Hypothalamus (tissue), 51 donors: ENCODE results near the gene SLC26A11.
"Not testable (repeated sequence)": the region's sequence is repeated elsewhere in the genome, so short reads cannot be mapped to it uniquely, and the experiment has no call there.

Experiments used
- DNase-seq, 51 donors: peaks; one replicate each; lab custom pipeline; 2025; lab: John Stamatoyannopoulos, UW

Gene SLC26A11

DNA sequence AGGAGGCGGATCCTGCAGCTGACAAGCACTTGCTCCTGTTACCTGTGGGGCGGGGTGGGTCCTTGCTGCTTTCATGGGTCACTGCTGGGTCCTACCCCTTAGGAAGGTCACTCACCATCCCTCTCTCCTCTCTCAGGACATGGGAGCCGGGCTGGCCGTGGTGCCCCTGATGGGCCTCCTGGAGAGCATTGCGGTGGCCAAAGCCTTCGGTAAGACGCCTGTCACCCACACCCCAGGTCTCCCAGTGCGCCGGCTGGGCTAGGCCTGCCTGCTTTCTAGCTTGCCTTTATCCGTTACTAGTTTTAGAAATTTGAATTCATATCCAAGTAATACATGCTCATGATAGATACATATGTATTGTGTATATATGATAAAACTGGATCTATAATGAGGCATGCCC lies 17.2 kb downstream of the SLC26A11 start:
- DNase-seq, result no peak

DNA sequence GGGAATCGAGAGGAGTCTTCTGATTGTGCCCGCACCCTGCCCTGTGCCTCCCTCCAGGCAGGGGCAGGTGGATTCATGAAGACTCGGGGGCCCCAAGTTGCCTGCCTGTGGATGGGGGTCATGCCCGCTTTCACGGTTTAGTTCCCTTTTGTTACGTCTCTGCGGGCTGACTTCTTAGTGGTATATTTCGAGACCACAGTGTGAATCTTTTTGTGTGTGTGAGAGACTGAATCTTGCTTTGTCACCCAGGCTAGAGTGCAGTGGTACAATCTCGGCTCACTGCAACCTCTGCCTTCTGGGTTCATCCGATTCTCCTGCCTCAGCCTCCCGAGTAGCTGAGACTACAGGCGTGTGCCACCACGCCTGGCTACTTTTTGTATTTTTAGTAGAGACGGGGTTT lies 22.3 kb downstream of the SLC26A11 start:
- no peak for DNase-seq

DNA sequence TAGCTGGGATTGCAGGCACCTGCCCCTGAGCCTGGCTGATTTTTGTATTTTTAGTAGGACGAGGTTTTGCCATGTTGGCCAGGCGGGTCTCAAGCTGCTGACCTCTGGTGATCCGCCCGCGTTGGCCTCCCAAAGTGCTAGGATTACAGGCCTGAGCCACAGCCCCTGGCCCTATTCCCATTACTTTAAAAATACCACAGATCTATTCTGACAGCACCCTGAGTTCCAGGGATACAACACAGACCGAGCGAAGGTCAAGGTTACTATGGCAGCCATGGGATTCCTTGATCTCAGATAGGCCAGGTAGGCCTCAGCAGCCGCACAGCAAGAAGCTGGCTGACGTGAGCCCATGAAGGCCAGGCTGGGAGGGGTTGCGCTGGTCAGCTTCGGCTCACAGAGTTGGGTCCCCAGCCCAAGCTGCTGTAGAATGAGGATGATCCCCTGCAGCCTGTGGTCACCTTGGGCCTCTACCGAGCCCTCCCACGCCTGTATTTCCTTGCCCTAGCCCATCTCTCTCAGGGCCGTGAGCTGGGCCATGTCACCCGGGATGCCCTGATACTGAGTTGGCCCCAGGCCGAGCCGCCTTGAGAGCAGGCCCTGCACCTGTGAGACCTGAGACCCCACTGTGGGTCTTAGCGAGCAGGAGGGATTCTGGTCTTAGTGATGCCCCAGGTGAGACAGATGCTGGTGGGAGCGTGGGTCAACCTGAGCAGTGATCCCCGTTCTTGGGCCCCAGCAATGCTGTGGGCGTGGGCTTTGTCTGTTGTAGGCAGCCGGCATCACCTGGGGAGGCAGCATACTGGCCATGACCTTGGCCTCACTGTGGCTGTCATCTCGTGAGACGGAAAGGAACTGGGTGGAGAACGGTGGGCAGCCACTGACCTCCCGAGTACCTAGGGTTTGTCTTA lies 23.6 kb downstream of the SLC26A11 start:
- no peak for DNase-seq

DNA sequence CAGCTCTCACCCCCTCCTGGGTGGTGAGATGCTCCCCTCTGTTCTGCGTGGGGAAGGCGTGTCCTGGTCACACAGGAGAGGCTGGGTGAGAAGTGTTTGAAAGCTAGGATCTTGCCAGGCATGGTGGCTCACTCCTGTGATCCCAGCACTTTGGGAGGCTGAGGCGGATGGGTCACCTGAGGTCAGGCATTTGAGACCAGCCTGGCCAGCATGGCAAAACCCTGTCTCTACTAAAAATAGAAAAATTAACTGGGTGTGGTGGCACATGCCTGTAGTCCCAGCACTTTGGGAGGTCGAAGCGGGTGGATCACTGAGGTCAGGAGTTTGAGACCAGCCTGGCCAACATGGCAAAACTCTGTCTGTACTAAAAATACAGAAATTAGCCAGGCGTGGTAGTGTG lies 24.2 kb downstream of the SLC26A11 start:
- DNase-seq, result not testable (repeated sequence)

DNA sequence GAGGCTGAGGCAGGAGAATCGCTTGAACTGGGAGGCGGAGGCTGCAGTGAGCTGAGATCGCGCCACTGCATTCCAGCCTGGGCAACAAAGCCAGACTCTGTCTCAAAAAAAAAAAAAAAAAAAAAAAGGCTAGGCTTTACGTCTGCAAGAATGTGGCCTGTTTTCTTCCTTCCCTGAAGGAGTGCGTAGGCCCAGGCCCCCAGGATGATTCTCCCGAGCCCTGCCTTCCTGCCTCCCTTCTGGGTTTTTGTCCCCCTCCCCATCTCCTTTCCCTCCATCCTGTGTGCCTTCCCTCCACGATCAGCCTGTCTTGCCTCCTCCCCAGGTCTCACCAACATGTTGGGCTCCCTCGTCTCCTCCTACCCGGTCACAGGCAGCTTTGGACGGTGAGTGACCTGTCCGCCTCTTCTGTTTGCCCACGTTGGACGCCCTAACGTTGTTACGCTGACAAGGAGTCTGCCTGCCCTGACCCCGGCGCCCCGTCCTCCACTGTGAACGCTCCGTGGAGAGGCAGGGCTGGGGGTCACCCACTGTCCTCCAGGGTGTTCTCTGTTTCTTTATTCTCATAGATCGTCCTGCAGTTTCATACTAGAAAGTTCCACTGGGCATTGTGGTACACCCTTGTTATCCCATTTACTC lies 24.8 kb downstream of the SLC26A11 start:
- no peak for DNase-seq

DNA sequence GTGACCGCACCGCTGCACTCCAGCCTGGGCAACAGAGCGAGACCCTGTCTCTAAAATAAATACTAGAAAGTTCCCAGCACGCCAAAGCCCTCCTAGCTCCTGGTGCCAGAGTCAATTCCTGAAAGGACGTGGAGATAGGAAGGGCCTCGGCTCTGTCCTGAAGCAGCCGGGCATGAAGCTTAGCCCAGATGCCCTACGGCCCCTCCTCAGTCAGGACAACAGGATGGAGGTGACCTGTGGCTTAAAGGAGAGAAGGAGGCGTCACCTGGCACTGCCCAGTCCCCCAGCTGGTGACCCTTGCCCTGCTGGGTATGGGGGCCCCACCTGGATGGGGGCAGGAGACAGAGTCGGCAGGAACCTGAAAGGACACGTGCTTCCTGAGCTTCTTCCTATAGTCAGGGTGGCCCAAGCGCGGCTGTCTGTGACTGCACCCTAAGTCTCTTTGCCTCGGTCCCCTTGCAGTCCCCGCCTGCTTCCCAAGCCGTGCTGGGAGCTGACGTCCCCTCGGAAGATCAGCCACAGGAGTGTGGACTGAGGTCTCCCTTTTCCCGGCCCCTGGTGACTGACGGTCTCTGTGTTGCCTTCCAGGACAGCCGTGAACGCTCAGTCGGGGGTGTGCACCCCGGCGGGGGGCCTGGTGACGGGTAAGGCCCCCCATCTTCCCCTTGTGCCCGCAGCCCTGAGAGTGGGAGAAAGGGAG lies 25.5 kb downstream of the SLC26A11 start:
- DNase-seq, result no peak

DNA sequence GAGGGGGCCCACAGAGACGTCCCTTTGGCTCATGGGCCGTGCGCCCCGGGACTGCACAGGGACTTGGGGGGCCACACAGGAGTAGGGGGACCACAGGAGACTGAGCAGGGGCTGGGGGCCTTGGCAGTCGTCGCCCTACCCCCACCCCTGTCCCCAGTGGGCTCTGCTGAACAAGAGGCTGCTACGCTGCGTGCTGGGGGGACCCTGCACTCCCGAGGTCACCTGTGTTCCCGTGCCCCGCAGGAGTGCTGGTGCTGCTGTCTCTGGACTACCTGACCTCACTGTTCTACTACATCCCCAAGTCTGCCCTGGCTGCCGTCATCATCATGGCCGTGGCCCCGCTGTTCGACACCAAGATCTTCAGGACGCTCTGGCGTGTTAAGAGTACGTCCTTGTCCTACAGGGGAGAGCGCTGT lies 26.0 kb downstream of the SLC26A11 start:
- DNase-seq, result no peak

DNA sequence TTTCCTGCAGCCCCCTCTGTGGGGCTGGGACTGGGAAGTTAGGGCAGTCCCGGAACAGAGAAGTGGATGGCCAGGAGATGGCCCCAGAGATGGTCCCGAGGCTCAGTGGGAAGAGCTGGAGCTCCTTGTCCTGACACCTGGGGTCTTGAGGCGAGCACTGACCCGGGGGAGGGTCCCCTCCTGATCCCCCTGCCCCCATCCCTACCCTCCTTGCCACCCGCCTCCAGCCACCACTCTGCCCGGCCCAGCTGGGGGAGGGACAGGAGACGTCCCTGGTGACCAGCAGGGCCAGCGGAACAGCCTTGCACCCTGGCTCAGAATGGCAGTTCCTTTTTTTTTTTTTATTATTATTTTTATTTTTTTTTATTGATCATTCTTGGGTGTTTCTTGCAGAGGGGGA lies 26.5 kb downstream of the SLC26A11 start:
- DNase-seq, result no peak

DNA sequence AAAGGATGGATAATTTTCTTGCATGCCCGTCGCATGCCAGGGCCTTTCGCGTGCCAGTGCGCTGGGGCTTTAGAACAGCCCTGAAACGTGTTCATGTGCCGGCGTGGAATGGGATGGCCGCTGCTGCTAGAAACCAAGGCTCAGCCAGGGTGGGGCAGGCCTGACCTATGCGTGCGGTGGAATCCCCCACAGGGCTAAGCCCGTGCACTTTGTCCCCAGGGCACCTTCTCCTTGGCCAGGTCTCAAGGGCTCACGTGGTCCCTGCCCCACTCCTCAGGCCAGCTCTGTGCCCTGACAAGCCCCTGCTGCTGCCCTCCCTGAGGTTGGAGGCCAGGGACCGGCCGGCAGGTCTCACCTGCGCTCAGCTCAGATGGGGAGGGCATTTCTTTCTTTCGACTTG lies 27.3 kb downstream of the SLC26A11 start:
- no peak for DNase-seq

DNA sequence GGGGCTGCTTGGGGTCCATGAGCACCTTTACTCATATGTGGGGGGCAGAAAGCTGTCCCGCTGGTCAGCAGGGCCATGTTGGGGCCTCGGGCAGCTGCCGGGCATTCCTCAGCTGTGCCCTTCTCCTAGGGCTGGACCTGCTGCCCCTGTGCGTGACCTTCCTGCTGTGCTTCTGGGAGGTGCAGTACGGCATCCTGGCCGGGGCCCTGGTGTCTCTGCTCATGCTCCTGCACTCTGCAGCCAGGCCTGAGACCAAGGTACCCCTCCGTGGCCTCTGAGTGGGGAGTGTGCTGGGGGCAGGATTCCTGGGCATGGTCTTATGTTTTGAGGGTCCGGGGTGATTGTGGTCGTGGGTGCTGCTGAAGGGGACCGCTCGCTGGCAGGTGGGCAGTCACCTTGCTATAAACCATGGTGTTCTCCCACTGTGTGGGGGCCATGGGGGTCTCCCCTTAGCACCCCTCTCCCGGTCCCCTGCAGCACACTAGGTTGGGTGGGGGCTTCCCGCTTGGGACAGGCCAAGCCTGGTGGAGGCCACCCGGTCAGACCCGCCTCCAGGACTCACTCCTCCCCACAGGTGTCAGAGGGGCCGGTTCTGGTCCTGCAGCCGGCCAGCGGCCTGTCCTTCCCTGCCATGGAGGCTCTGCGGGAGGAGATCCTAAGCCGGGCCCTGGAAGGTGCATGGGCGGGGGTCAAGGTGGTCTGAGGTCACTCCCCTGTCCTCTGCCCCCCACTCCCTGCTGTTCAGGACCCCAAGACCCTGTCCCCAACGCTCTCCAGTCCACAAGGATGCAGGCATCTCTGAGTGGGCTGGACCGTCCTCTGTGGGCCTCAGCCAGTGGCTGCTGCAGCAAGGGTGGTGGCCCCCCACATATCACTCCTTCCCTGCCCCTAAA lies 28.0 kb downstream of the SLC26A11 start:
- no peak for DNase-seq

DNA sequence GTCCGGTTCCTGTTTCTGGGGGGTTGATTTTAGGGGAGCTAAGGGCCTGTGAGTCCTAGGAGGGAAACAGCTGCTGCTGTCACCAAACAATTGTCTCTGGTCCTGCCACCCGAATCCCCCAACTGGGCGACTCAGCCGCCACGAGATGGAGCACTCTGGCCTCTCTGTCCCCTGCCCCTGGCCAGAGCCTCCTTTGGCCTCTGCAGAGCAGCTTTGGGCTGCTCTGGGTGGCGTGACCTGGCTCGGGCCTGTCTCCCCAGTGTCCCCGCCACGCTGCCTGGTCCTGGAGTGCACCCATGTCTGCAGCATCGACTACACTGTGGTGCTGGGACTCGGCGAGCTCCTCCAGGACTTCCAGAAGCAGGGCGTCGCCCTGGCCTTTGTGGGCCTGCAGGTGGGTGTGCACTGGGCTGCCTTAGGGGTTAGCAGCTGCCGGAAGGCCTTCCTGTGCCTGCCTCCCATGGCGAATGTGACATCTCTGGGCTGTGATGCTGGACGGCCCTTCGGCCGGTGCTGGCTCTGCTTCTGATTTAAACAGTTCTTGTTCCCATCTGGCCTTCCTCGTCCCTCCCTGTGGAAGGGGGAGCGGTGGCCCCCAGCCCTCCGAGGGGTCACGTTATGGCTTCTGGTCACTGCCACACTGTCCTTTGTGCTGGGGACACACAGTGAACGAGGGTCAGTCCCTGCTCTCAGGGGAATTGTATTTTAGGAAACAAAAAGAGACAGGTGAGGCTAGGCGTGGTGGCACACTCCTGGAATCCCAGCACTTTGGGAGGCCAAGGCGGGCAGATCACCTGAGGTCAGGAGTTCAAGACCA lies 28.9 kb downstream of the SLC26A11 start:
- DNase-seq, result no peak

DNA sequence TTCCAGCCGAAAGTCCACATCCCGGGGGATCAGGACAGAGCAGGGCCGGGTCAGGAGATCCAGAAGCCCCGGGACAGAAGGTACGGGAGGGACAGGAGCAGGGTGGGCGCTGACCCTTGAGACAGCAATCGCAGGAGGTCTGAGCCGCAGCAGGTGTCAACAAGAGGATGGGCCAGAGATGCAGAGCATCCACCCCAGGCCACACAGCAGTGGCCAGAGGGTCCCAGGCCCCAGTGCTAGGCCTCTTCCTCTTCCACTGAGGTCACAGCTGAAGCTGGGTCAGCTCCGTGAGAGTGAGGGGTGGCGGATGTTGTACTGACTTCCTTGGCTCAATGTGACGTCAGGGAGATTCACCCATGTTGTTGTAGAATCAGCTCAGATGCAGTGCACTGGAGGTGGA lies 31.7 kb downstream of the SLC26A11 start:
- no peak for DNase-seq

DNA sequence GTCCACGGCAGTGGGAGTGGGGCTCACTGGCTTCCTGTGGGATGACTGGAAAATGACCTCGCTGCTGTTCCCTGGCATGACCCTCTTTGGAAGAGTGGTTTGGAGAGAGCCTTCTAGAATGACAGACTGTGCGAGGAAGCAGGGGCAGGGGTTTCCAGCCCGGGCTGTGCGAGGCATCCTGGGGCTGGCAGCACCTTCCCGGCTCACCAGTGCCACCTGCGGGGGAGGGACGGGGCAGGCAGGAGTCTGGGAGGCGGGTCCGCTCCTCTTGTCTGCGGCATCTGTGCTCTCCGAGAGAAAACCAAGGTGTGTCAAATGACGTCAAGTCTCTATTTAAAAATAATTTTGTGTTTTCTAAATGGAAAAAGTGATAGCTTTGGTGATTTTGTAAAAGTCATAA lies 32.6 kb downstream of the SLC26A11 start:
- peak in 4 of 51 donors; percentile 6 to 20 (median 17) for DNase-seq

DNA sequence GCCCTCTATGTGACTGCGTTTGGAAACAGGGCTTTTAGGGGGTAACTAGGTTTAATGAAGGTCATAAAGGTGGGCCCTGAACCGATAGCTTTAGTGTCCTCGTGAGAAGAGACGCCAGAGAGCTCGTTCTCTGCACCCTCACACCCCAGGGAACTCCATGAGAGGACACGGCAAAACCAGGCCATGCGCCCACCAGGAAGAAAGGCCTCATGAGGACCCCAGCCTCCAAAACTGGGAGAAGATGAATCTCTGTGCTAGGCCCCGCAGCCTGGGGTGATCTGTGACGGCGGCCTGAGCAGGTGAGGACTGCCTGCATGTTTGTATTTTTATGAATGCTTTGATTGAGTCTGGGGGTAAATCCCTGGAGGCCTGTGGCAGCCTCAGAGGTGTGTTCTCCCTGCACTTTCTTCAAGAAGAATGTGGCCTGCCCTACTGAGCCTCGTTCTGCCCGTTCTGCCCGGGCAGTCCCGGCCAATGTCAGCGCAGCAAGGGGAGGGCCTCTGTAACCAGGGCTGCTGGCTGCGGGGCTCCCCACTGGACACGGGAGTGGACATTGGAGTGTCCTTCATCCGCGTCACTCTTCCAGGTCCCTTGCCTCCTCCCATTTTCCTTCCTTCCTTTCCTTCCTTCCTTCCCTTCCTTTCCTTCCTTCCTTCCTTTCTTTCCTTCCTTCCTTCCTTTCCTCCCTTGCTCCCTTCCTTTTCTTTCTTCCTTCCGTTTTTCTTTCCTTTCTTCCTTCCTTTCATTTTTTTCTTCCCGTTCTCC lies 33.6 kb downstream of the SLC26A11 start:
- no peak for DNase-seq

DNA sequence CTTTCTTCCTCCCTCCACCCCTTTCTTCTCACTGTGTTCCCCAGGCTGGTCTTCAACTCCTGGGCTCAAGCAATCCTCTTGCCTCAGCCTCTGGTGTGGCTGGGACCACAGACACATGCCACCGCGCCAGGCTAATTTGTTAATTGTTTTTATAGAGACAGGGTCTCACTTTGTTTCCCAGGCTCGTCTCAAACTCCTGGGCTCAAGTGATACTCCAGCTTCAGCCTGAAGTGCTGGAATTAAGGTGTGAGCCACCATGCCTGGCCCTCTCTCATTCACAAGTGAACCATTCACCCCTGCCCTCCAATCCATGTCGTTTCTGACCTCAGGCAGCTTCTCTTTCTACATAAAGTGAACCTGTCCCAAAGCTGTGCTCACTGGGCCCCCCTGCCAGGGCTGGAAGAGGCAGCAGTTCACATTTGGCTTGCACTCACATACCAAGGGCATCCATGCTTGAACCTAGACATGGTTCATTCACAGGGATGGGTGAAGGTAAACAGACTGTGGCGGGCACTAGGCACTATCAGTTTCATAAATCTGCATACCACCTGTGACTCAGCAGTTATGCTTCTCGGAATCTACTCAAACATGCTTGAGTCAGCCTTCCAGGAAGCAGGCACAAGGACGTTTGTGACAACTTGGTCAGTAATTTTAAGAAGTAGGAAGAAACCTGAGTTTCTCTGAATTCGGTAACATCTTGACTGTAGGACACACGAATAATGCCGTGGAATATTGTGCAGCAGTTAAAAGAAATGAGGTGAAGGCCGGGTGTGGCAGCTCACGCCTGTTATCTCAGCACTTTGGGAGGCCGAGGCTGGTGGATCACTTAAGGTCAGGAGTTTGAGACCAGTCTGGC lies 34.4 kb downstream of the SLC26A11 start:
- DNase-seq, result no peak

DNA sequence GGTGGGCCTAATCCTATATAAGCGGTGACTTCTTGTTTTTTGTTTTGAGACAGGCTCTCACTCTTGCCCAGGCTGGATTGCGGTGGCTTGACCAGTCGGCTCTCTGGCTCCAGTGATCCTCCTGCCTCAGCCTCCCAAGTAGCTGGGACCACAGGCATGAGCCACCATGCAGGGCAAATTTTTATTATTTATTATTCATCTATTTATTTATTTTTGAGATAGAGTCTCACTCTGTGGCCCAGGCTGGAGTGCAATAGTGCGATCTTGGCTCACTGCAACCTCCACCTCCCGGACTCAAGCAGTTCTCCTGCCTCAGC lies 35.8 kb downstream of the SLC26A11 start:
- DNase-seq, result no peak

DNA sequence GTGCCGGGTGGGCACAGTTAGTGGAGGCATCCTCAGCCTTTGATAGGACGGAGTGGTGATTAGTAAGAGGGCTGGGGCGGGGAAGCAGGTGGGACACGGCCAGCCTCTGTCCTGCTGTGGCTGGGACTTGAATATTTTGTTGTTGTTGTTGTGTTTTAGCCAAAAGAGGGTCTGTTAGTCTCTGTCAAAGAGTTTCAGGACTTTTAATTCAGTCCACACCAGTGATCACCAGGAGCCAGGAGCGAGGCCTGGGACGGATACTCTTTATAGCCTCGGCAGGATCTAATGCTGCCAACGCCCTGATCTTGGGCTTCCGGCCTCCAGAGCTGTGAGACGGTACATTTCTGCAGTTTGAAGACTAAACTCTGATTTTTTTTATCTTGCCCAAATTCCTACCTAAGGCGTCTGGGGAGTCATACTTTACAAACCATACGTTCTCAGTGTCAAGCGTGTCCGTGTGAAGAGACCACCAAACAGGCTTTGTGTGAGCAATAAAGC lies 37.5 kb downstream of the SLC26A11 start:
- DNase-seq, result no peak

DNA sequence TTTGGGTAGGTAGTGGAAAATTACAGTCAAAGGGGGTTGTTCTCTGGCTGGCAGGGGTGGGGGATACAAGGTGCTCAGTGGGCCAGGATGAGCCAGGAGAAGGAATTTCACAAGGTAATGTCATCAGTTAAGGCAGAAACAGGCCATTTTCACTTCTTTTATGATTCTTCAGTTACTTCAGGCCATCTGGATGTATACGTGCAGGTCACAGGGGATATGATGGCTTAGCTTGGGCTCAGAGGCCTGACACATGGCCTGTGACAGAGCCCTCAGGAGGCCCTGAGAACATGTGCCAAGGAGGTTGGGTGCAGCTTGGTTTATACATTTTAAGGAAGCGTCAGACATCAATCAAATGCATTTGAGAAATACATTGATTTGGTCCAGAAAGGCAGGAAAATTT lies 38.1 kb downstream of the SLC26A11 start:
- not testable (repeated sequence) for DNase-seq
